Upper lobe of right lung (tissue), 1 donor: ENCODE data around the gene CLEC14A. TPM values are rescaled to one million over a fixed set of nuclear protein-coding genes. Genes with fewer than 3 reads are reported as not detected.

ENCODE experiments used
- ATAC-seq: fragments of 200-7000 bp; cut with Tn5 transposase; one replicate; pipeline ENCODE4 v1.9.1; 2020; ENCODE audit warnings: mild to moderate bottlenecking, moderate library complexity
- DNase-seq: peaks from one replicate; pipeline ENCODE4 v3.0.0-alpha.2; 2020
- H3K27ac ChIP-seq: fragments of 200-600 bp; one replicate; pipeline ENCODE4 v1.8.0; 2022
- H3K27me3 ChIP-seq: fragments of 200-600 bp; one replicate; pipeline ENCODE4 v1.8.0; 2022; ENCODE audit warnings: mild to moderate bottlenecking
- H3K36me3 ChIP-seq: fragments of 200-600 bp; one replicate; pipeline ENCODE4 v1.8.0; 2022
- H3K4me1 ChIP-seq: fragments of 200-600 bp; one replicate; pipeline ENCODE4 v1.8.0; 2022
- H3K4me3 ChIP-seq: fragments of 200-600 bp; one replicate; pipeline ENCODE4 v1.8.0; 2022; ENCODE audit warnings: mild to moderate bottlenecking
- H3K9me3 ChIP-seq: fragments of 200-600 bp; one replicate; pipeline ENCODE4 v1.8.0; 2022
- intact Hi-C: fragments of 100-400 bp; cut with DNase I; formaldehyde crosslinking; loops from one replicate; pipeline ENCODE4 v1.11.0; 2022
- total RNA-seq: library from RNA; stranded (reverse); fragmentation: NEBNext Ultra II Directional; extraction: Animal tissue kit (Norgen Biotek cat#: 25700); gene quantifications from one replicate; pipeline ENCODE4 v1.2.1, GENCODE V29; 2021
- TF ChIP-seq, protein P1 (sequence below): fragments of 200-600 bp; IDR thresholded peaks from one replicate; pipeline ENCODE4 v1.8.0; 2022; ENCODE audit warnings: antibody characterized with exemption
- donor health status: DM: no; HTN: yes; CAD: no; lungs with severe emphysema.

The CLEC14A gene
- total RNA-seq, 1 donor from 2014 or later = 87.6 TPM

DNA sequence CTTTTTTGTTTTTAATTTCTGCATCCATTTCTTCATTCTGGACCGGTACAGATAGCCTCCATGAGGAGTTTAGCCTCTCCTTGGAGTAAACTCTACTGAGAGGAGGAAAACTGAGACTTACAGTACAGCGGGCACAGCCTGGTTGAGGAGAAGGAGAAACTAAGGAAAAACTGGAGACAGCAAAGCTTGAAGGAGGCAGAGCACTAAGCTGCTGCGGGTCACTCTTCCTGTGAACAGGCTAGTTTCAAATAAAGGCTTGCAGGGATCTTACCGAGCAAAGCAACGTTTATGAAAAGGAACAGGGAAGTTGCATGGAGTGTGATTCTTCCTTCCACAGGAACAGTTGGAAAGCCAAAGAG lies 48.5 kb downstream of the CLEC14A start:
- ATAC-seq (no peak), DNase-seq (no peak)
- Histone ChIP-seq H3K9me3 (no peaks in the 10 kb centered on the region), H3K27me3 (peaks cover 39% of the 10 kb centered on the region), H3K4me3 (peak overlapping the region; percentile 46), H3K36me3 (no peaks in the 10 kb centered on the region), H3K4me1 (no peaks in the 10 kb centered on the region), H3K27ac (no peak overlapping the region)
- TF ChIP-seq, protein P1, sequence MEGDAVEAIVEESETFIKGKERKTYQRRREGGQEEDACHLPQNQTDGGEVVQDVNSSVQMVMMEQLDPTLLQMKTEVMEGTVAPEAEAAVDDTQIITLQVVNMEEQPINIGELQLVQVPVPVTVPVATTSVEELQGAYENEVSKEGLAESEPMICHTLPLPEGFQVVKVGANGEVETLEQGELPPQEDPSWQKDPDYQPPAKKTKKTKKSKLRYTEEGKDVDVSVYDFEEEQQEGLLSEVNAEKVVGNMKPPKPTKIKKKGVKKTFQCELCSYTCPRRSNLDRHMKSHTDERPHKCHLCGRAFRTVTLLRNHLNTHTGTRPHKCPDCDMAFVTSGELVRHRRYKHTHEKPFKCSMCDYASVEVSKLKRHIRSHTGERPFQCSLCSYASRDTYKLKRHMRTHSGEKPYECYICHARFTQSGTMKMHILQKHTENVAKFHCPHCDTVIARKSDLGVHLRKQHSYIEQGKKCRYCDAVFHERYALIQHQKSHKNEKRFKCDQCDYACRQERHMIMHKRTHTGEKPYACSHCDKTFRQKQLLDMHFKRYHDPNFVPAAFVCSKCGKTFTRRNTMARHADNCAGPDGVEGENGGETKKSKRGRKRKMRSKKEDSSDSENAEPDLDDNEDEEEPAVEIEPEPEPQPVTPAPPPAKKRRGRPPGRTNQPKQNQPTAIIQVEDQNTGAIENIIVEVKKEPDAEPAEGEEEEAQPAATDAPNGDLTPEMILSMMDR = no peak
- intact Hi-C loops = no loop called here

DNA sequence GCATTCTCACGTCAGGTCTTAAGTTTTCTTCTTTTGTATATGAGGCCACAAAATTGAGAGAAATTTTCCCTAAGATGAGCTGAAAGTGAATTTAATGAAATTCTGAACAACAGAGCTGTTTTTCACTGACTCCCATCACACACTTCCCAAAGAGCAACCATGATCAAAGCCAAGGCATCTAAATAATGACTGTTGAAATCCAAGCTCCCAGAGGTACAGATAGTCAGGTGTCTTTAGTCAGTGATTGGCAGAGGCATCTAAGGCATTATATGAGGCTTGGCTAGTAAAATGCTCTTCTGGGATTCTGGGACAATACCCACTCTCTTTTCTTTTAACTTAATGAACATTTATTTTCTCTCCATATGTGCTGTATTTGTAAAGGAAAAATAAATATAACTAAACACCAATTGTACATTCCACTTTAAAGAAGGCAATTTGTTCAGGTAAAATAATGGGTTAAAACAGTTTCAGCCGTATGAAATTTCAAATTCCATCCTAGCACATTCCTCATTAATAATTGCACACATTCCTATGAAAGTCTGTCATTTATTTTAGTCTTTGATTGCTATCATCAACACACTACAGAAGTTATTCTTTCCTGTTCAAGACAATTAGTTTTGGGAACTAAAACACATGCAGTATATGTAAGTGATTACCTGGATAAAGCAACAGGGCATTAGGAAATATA lies 49.1 kb downstream of the CLEC14A start:
- TF ChIP-seq, protein P1 = no peak
- H3K27me3 ChIP-seq = peaks cover 36% of the 10 kb centered on the region
- ATAC-seq (no peak), DNase-seq (no peak)
- H3K27ac ChIP-seq = no peak overlapping the region
- no peaks in the 10 kb centered on the region for H3K4me1 ChIP-seq
- H3K9me3 ChIP-seq = no peaks in the 10 kb centered on the region
- intact Hi-C loops = no loop called here
- H3K4me3 ChIP-seq = no peak overlapping the region
- H3K36me3 ChIP-seq = no peaks in the 10 kb centered on the region

GRCh38 chr14:38205949-38206665 lies 49.8 kb downstream of the CLEC14A start:
- no peak overlapping the region for H3K4me3 ChIP-seq
- H3K36me3 ChIP-seq = no peaks in the 10 kb centered on the region
- no peak for ATAC-seq
- H3K27ac ChIP-seq = no peak overlapping the region
- no peaks in the 10 kb centered on the region for H3K9me3 ChIP-seq
- no peaks in the 10 kb centered on the region for H3K4me1 ChIP-seq
- intact Hi-C loops = no loop called here
- peaks cover 28% of the 10 kb centered on the region for H3K27me3 ChIP-seq
- DNase-seq = no peak
- TF ChIP-seq, protein P1 = no peak

GRCh38 chr14:38205119-38205813 lies 50.6 kb downstream of the CLEC14A start:
- TF ChIP-seq, protein P1 = no peak
- no peak for ATAC-seq
- intact Hi-C loops = no loop called here

DNA sequence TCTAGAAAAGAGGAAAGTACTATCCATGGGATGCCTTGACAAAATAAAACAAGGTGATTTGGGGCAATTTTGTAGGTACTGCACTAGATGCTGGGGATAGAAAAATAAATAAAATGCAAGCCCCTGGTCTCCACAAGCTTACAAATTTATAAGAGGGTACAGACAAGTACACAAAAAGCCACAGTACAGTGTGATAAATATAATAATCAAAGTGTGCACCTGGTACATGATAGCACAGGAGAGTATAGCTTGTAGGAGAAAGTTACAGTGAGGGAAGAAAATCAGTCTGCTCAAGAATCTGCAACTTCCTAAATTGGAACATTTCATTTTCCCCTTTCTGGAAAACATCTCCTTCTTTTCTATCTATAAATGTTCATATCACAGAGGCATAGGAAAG lies 51.2 kb downstream of the CLEC14A start:
- no peaks in the 10 kb centered on the region for H3K36me3 ChIP-seq
- ATAC-seq (no peak), DNase-seq (no peak)
- H3K9me3 ChIP-seq = no peaks in the 10 kb centered on the region
- H3K27ac ChIP-seq = no peak overlapping the region
- H3K27me3 ChIP-seq = peaks cover 18% of the 10 kb centered on the region
- no peak overlapping the region for H3K4me3 ChIP-seq
- H3K4me1 ChIP-seq = no peaks in the 10 kb centered on the region
- intact Hi-C loops = no loop called here
- TF ChIP-seq, protein P1 = no peak

More at GRCh38 chr14:38205119-38205813, 50.6 kb downstream of the CLEC14A start:
- Histone ChIP-seq H3K9me3 (no peaks in the 10 kb centered on the region), H3K4me3 (no peak overlapping the region), H3K36me3 (no peaks in the 10 kb centered on the region), H3K27me3 (peaks cover 24% of the 10 kb centered on the region), H3K27ac (no peak overlapping the region), H3K4me1 (no peaks in the 10 kb centered on the region)
- DNase-seq = no peak

Other genes starting within 250 kb of the CLEC14A start
- gene SSTR1, start 48.2 kb downstream of the CLEC14A start, total RNA-seq = 9.2 TPM